Retina (tissue), 1 donor: ENCODE results near the gene IL1RAP.
A peak's percentile ranks its signal among the peaks of the same experiment; 100 is the strongest.
"Not testable (repeated sequence)": the region's sequence is repeated elsewhere in the genome, so short reads cannot be mapped to it uniquely, and the experiment has no call there.

Experiments
- DNase-seq: peaks from one replicate; pipeline ENCODE4 v3.0.0-alpha.2; 2016

Gene IL1RAP

DNA sequence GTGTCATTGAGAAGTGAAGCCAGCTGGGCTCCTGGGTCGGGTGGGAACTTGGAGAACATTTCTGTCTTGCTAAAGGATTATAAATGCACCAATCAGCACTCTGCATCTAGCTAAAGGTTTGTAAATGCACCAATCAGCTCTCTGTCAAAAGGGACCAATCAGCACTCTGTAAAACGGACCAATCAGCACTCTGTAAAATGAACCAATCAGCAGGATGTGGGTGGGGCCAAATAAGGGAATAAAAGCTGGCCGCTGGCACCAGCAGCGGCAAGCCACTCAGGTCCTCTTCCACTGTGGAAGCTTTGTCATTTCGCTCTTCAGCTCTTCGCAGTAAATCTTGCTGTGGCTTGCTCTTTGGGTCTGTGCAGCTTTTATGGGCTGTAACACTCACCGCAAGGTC is 164.0 kb downstream of the IL1RAP start:
- not testable (repeated sequence) for DNase-seq

DNA sequence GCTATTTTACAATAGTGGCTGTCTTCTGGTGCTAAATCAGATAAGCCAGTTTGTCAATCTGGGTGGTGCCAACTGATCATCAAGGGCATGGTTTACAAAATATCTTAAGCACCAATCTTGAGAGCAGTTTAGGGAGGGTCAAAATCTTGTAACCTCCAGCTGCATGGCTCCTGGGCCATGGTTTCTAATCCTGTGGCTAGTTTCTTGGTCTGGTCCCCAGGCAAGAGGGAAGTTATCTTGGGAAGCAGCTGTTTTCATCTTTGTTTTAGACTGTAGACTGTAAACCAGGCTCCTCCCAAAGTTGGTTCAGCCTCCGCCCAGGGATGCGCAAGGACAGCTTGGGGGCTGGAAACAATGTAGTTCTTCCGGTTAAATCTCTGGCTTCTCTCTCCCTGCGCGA is 166.8 kb downstream of the IL1RAP start:
- DNase-seq = no peak

DNA sequence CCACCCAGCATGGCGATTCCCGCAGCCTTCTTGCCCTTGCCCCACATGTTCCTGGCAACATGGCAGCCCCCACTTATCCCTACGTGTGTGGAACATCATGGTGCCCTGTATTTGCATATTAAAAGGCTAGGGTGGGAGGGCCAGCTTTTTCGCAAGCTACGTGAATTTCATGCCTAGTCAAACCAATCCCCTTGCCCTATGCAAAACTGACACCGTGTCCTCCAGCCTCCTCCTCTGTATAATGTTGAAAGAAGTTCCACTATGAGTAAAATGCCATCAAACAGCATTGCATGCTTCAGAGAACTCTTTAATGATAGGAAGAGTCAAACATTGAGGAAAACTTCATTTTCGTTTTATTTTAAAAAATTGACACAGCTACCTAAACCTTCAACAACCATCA is 170.9 kb downstream of the IL1RAP start:
- DNase-seq = no peak

DNA sequence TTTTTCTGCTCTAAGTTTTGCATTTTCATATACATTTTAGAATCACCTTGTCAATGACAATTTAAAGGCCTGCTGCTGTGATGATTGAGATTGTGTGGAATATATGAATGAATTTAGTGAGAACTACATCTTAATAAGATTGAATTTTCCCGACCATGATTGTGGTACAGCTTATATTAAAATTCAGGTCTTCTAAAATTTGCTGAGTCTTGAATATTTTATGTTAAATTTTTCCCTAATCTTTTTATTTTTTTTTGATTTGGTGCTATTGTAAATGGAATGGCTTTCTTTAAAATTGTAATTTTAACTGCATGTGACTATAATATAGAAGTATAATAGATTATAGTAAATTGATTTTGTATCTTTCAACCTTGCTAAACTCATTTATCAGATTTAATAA is 172.1 kb downstream of the IL1RAP start:
- DNase-seq = no peak

DNA sequence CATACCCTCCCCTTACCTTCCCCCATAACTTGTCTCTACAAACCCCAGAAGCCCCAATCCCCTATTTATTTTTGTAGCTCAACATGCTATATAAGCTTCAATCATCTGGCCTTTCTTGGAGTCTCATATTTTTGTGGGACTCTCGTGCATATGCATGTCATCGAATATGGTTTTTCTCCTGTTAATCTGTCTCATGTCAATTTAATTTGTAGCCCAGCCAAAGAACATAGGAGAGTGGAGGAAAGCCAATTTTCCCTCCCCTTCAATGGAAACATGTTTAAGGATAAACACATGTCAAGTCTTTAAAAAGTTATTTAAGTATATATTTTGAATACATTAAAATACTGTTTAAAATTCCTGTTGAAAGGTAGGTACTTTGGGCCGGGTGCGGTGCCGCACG is 176.4 kb downstream of the IL1RAP start:
- DNase-seq = no peak

DNA sequence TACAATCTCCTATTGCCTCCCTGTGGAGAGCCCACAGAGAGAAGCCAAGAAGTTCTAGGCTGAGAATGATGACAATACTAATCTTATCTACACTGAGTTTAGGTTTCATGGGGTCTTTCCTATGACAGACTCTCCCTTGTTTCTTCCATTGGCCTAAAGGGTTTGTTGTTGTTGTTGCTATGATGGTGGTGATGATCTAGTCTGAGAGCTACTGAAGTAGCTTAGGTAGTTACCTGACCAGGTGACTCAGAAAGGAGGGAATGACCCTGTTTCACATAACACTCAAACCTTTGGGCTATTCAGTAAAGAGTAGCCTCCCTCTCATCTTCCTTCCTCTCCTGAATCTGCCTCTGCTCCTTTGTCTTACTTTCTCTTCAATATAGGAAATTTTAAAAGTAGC is 178.4 kb downstream of the IL1RAP start:
- DNase-seq = no peak

DNA sequence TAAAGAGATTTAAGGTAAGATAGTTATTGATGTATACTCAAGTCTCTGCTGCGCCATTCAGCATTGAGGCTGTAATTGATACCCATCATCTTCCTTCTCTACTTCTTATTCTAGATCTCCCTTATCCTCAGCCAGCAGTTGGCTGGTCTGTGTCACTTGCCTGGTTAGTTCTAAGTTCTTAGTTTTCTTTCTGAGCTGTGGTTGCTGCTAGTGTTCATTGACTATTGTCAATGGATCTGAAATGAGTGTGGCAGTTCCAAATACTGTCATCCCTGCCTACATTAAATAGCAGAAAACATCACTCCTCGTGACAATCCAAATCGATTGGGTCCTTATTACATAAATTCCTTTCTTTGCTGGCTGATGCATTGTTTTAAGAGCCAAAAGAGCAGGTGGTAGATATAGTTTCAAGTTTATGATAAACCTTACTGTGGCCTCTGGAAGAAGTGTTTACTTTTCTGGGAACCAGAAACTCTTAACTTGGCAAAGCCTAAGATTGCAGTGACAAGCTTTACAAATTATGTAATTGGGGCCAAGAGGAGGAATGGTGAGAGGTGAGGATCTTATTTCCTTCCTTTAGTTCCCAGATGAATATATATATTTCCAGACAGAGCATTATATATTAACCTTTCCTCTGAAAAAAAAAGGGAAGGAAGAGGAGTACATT is 180.6 kb downstream of the IL1RAP start:
- DNase-seq = no peak

DNA sequence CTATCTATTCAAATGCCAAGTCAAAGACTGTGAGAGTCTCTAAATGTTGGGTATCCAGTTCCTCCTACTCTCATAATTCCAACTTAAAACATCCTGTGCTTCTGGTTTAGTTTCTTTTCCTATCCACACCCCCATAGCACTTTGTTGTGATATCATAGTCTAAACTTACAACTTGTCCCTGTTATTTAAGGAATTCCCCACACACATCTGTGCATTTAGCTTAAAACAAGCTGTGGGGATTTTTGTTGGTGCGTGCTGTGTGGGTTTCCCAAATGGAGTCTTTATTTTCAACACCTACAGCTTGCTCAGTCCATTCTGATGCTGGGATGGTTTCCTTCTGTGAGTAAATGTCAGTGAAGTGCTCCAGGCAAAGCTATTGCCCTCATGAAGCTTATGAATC is 181.3 kb downstream of the IL1RAP start:
- DNase-seq = no peak

DNA sequence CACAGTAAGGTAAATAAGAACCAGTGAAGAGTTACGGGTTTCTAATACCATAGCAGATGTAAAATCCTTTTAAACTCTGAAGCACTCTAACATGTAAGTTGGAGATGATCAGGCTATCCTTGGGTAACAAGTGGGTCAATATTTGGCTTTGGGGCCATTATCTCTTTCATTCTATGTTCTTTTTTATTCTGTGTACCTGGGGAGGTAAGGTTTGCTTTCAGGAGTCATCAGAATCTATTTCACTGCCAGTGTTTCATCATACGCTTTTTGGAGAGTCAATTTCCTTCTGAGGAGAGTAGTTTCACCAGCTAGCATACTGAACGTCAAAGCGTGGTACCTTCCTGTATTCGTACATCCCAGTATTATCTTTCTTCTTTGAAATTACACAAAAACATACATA is 182.1 kb downstream of the IL1RAP start:
- no peak for DNase-seq

DNA sequence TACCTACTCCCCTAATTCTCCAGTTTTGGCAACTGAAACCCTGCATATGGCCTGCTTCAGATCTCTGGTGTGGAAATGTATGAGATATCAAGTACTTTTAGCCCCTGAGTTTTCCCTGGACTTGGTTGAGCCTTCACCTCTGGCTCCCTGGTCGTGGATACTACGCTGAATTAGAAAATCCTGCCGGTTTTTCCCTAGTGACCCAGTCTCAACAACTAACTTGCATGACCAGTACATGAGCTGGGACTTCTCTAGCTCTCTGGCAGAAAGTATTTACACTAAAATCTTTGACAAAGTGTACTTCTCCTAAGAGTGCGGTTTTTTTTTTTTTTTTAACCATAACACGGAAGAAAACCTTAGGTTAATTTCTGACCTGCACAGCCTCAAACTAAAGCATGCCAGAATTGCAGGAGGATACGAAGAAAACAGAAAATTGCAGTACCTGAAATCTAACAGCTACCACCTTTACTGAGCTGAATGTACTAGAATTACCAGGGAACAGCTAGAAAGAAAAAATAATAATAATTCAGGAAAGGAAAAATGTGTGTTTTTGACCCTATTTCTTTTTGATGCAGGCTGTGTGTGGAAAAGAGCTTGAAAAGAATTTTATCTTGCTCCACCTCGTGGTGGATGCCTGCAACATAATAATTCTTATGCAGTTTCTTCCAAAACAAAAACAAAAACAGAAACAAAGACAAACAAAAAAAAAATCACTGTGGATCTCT is 183.1 kb downstream of the IL1RAP start:
- DNase-seq = peak; percentile 24

DNA sequence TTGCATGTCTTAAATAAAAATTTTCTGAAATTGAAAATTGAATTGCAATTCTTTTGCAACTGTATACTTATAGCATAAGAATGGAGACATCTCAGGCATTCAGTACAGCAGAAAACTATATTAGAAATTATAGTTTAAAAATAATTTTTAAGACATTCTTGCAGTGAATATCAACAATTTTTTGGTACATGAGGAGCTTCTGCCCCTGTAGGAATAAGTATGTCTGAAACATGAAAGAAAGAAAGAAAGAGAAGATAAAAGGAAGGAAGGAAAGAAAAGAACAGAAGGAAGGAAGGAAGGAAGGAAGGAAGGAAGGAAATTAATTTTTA is 183.6 kb downstream of the IL1RAP start:
- no peak for DNase-seq

DNA sequence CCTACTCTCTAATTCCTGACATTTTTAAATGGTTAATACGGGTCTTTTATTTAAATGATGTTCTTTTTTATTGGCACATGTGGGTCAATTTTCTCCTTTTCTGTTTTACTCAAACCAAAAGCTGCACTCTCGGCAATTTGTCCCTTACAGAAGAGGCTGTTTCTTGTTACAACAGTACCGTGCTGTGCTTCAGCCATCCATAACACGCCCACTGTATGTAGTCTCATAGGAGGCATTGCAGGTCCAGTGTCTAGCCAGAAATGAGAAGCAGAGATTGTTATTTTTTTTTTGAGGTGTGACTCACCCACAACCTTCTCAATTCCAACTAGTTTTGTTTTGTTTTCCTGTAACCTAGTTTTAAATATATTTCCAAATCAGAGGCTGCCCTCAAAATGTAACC is 184.0 kb downstream of the IL1RAP start:
- no peak for DNase-seq

DNA sequence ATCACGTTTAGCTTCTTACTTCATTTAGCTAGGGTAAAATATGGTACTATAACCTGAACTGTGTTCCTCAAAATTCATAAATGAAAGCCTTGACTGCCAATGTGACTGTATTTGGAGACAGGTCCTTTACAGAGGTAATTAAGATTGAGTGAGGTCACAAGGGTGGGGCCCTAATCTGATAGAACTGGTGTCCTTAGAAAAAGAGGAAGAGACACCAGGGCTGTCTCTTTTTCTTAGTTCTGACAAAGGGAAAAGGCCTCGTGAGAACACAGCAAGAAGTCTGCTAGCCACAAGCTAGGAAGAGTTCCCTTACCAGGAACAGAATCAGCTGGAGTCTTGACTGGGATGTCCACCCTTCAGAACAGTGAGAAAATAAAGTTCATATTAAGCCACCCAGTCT is 185.9 kb downstream of the IL1RAP start:
- DNase-seq = no peak

DNA sequence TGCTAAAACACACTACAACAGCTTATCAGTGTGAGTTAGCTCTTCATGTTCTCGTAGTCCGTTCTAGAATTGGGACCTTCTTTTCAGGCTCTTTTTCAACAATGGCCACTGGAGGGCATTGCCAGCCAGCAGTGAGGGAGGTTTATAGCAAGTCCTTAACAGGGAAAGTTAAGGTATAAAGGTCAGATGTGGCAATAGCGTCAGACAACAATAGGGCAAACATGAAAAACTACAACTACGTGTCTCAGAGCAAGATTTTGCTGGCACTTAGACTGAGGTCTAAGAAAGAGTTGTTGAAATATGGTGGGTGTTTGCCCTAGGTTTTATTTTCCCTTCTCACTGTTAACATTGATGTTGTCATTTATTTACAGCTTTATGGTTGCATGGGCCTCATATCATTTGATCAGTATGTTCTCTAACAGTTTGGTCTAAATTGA is 187.2 kb downstream of the IL1RAP start:
- no peak for DNase-seq

DNA sequence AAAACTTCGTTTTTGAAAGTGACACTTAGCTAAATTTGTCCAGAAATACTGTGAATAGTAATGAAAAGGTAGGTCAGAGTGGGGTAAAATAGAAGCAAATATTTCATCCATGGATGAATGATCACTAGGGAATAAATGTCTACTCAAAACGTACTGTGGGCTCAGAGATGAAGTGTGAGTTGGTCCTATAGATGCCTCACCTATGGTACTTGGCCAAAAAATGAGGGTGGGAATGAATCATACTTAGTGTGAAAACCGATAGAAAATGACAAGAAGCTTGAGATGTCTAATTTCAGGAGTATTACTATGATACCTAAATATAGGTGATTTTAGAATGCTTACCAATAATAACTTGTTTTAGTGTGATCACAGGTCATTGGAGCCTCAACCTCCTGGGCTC is 192.7 kb downstream of the IL1RAP start:
- DNase-seq = no peak
